ENCODE data around the gene RTN4. TPM values are rescaled to one million over a fixed set of nuclear protein-coding genes. Genes with fewer than 3 reads are reported as not detected.

Gene RTN4
- total RNA-seq, 1 donor = 355 TPM

- peaks cover 18% of the 10 kb centered on the region for H3K4me1 ChIP-seq (ENCODE audit: insufficient read depth, low read length)
- no peaks in the 10 kb centered on the region for H3K27me3 ChIP-seq (ENCODE audit: insufficient read depth, low read length)
Observed at GRCh38 chr2:54988612-54989011, 61.6 kb downstream of the RTN4 start.

GRCh38 chr2:54986264-54986663 lies 64.0 kb downstream of the RTN4 start:
- TF ChIP-seq CTCF (IDR thresholded peaks at IDR 0.05; ENCODE audit: extremely low read depth, low read depth, low read length) = no peak
- peaks cover 20% of the 10 kb centered on the region for H3K4me1 ChIP-seq (ENCODE audit: insufficient read depth, low read length)
- no peak for DNase-seq (ENCODE audit: insufficient read length, low spot score, missing footprints)

More at GRCh38 chr2:54988612-54989011, 61.6 kb downstream of the RTN4 start:
- no peak overlapping the region for H3K4me2 ChIP-seq (ENCODE audit: insufficient read depth, low read length)
- no peak for DNase-seq (ENCODE audit: insufficient read length, low spot score, missing footprints)
- H3K79me2 ChIP-seq (ENCODE audit: insufficient read depth, low read length) = peaks cover 98% of the 10 kb centered on the region
- no peak for TF ChIP-seq CTCF (IDR thresholded peaks at IDR 0.05; ENCODE audit: extremely low read depth, low read depth, low read length)
- H4K20me1 ChIP-seq (ENCODE audit: insufficient read depth, low read length) = peaks cover 84% of the 10 kb centered on the region
- H2AFZ ChIP-seq (ENCODE audit: low read length) = no peak overlapping the region
- peaks cover 30% of the 10 kb centered on the region for H3K36me3 ChIP-seq (ENCODE audit: insufficient read depth, low read length)
- no peak overlapping the region for H3K4me3 ChIP-seq (ENCODE audit: insufficient read depth, low read length)
- no peaks in the 10 kb centered on the region for H3K9me3 ChIP-seq (ENCODE audit: low read depth, low read length)
- peak overlapping the region; percentile 22 for H3K27ac ChIP-seq (ENCODE audit: low read depth, low read length)

GRCh38 chr2:54984476-54984875 lies 65.8 kb downstream of the RTN4 start:
- peaks cover 76% of the 10 kb centered on the region for H4K20me1 ChIP-seq (ENCODE audit: insufficient read depth, low read length)
- no peaks in the 10 kb centered on the region for H3K27me3 ChIP-seq (ENCODE audit: insufficient read depth, low read length)
- no peak overlapping the region for H3K4me3 ChIP-seq (ENCODE audit: insufficient read depth, low read length)
- peaks cover 98% of the 10 kb centered on the region for H3K79me2 ChIP-seq (ENCODE audit: insufficient read depth, low read length)
- H3K36me3 ChIP-seq (ENCODE audit: insufficient read depth, low read length) = peaks cover 54% of the 10 kb centered on the region
- no peaks in the 10 kb centered on the region for H3K9me3 ChIP-seq (ENCODE audit: low read depth, low read length)
- no peak for TF ChIP-seq CTCF (IDR thresholded peaks at IDR 0.05; ENCODE audit: extremely low read depth, low read depth, low read length)
- H3K4me1 ChIP-seq (ENCODE audit: insufficient read depth, low read length) = peaks cover 20% of the 10 kb centered on the region
- DNase-seq (ENCODE audit: insufficient read length, low spot score, missing footprints) = no peak
- no peak overlapping the region for H3K27ac ChIP-seq (ENCODE audit: low read depth, low read length)
- H3K4me2 ChIP-seq (ENCODE audit: insufficient read depth, low read length) = no peak overlapping the region
- no peak overlapping the region for H2AFZ ChIP-seq (ENCODE audit: low read length)

More at GRCh38 chr2:54986264-54986663, 64.0 kb downstream of the RTN4 start:
- Histone ChIP-seq H3K27ac (ENCODE audit: low read depth, low read length) (no peak overlapping the region), H3K4me3 (ENCODE audit: insufficient read depth, low read length) (no peak overlapping the region), H3K9me3 (ENCODE audit: low read depth, low read length) (no peaks in the 10 kb centered on the region), H2AFZ (ENCODE audit: low read length) (no peak overlapping the region), H3K79me2 (ENCODE audit: insufficient read depth, low read length) (peaks cover 99% of the 10 kb centered on the region), H3K36me3 (ENCODE audit: insufficient read depth, low read length) (peaks cover 47% of the 10 kb centered on the region), H3K27me3 (ENCODE audit: insufficient read depth, low read length) (no peaks in the 10 kb centered on the region), H4K20me1 (ENCODE audit: insufficient read depth, low read length) (peaks cover 77% of the 10 kb centered on the region), H3K4me2 (ENCODE audit: insufficient read depth, low read length) (no peak overlapping the region)

GRCh38 chr2:54983345-54984220 lies 66.7 kb downstream of the RTN4 start:
- Histone ChIP-seq H3K79me2 (ENCODE audit: insufficient read depth, low read length) (peaks cover 98% of the 10 kb centered on the region), H3K36me3 (ENCODE audit: insufficient read depth, low read length) (peaks cover 55% of the 10 kb centered on the region), H3K9me3 (ENCODE audit: low read depth, low read length) (no peaks in the 10 kb centered on the region), H4K20me1 (ENCODE audit: insufficient read depth, low read length) (peaks cover 68% of the 10 kb centered on the region), H3K27ac (ENCODE audit: low read depth, low read length) (no peak overlapping the region), H3K4me1 (ENCODE audit: insufficient read depth, low read length) (peaks cover 20% of the 10 kb centered on the region), H2AFZ (ENCODE audit: low read length) (no peak overlapping the region), H3K4me3 (ENCODE audit: insufficient read depth, low read length) (no peak overlapping the region), H3K27me3 (ENCODE audit: insufficient read depth, low read length) (no peaks in the 10 kb centered on the region), H3K4me2 (ENCODE audit: insufficient read depth, low read length) (no peak overlapping the region)
- DNase-seq (ENCODE audit: insufficient read length, low spot score, missing footprints) = no peak
- TF ChIP-seq CTCF (IDR thresholded peaks at IDR 0.05; ENCODE audit: extremely low read depth, low read depth, low read length) = no peak

All from osteoblast (primary cell).